Measurements from ENCODE around the gene REG1B.

GRCh38 chr2:79039944-79040343 lies 47.8 kb downstream of the REG1B start:
- TF ChIP-seq POLR2A (IDR thresholded peaks at IDR 0.05) (no peak), CTCF (IDR thresholded peaks at IDR 0.05) (no peak), EP300 (IDR thresholded peaks at IDR 0.05) (no peak), POLR2AphosphoS5 (IDR thresholded peaks at IDR 0.05) (no peak)
